ENCODE measurements around the gene MRPS33.
A peak's percentile ranks its signal among the peaks of the same experiment; 100 is the strongest.

MRPS33 gene

GRCh38 chr7:141011443-141011842 is 3.3 kb downstream of the MRPS33 start:
- peaks cover 7% of the 10 kb centered on the region; the same call in 1 of the 2 replicates for H3K4me1 ChIP-seq (ENCODE audit: control insufficient read depth, insufficient read depth, low read length)
- no peak overlapping the region for H3K4me3 ChIP-seq (ENCODE audit: low read depth, low read length)
- H3K9me3 ChIP-seq (ENCODE audit: control insufficient read depth, insufficient read depth, low read length), result no peaks in the 10 kb centered on the region
- peaks cover 35% of the 10 kb centered on the region for H3K36me3 ChIP-seq (ENCODE audit: control insufficient read depth, insufficient read depth, low read length)
- no peak overlapping the region for H3K27ac ChIP-seq (ENCODE audit: low read depth, low read length)
- H3K9ac ChIP-seq (ENCODE audit: low read depth, low read length), result no peak overlapping the region
- H3K27me3 ChIP-seq (ENCODE audit: control insufficient read depth, insufficient read depth, low read length), result no peaks in the 10 kb centered on the region

DNA sequence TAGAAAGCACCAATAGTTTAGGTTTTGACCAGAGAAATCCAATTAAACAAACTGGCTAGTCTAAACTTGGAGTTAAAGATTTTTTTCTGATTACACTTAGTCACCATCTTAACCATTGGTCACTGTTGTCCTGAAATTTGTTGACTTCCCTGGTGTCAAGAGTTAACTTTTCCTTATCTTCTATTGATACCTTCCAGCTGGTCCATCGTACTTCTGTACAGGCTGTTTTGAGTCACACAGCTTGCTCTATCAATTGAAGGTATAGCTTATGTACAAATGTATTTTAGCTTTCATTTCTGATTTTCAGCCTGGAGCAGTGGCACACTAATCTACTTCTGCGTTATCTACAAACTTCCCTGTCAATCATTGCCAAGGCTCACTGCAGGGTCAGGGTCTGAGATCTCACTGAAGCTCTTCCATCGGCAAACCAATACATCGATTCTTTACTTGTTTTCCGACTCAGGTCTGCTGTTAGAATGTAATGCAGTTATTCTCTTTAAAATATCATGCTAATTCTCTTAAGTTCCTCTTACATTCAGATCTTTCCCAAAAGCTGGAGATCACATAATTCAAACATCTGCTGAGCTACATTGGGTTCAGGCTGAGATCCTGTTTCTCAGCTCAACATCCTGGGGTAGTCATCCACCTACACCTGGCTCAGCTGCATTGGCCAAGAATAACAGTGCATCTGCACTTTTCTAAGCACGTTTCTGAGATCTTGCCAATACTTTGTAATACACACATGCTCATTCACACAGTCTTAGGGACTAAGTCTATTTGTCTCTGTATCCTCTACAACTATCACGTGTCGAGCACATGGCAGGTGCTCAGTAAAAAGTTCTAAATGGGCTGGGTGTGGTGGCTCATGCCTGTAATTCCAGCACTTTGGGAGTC is 11.3 kb downstream of the MRPS33 start:
- no peak overlapping the region for H3K9ac ChIP-seq (ENCODE audit: low read depth, low read length)
- H3K4me3 ChIP-seq (ENCODE audit: low read depth, low read length), result no peak overlapping the region
- peaks cover 27% of the 10 kb centered on the region for H3K36me3 ChIP-seq (ENCODE audit: control insufficient read depth, insufficient read depth, low read length)
- H3K4me1 ChIP-seq (ENCODE audit: control insufficient read depth, insufficient read depth, low read length), result no peaks in the 10 kb centered on the region
- no peaks in the 10 kb centered on the region for H3K9me3 ChIP-seq (ENCODE audit: control insufficient read depth, insufficient read depth, low read length)
- H3K27ac ChIP-seq (ENCODE audit: low read depth, low read length), result peak overlapping the region; percentile 55
- no peaks in the 10 kb centered on the region for H3K27me3 ChIP-seq (ENCODE audit: control insufficient read depth, insufficient read depth, low read length)

GRCh38 chr7:141001546-141001945 is 13.2 kb downstream of the MRPS33 start:
- H3K27ac ChIP-seq (ENCODE audit: low read depth, low read length), result no peak overlapping the region
- no peak overlapping the region for H3K4me3 ChIP-seq (ENCODE audit: low read depth, low read length)
- H3K9me3 ChIP-seq (ENCODE audit: control insufficient read depth, insufficient read depth, low read length), result no peaks in the 10 kb centered on the region
- H3K27me3 ChIP-seq (ENCODE audit: control insufficient read depth, insufficient read depth, low read length), result no peaks in the 10 kb centered on the region
- peaks cover 10% of the 10 kb centered on the region for H3K36me3 ChIP-seq (ENCODE audit: control insufficient read depth, insufficient read depth, low read length)
- H3K4me1 ChIP-seq (ENCODE audit: control insufficient read depth, insufficient read depth, low read length), result no peaks in the 10 kb centered on the region
- H3K9ac ChIP-seq (ENCODE audit: low read depth, low read length), result no peak overlapping the region

GRCh38 chr7:141001122-141001521 is 13.6 kb downstream of the MRPS33 start:
- no peaks in the 10 kb centered on the region for H3K9me3 ChIP-seq (ENCODE audit: control insufficient read depth, insufficient read depth, low read length)
- no peaks in the 10 kb centered on the region for H3K4me1 ChIP-seq (ENCODE audit: control insufficient read depth, insufficient read depth, low read length)
- H3K27me3 ChIP-seq (ENCODE audit: control insufficient read depth, insufficient read depth, low read length), result no peaks in the 10 kb centered on the region
- peaks cover 6% of the 10 kb centered on the region for H3K36me3 ChIP-seq (ENCODE audit: control insufficient read depth, insufficient read depth, low read length)
- H3K9ac ChIP-seq (ENCODE audit: low read depth, low read length), result no peak overlapping the region
- no peak overlapping the region for H3K27ac ChIP-seq (ENCODE audit: low read depth, low read length)
- no peak overlapping the region for H3K4me3 ChIP-seq (ENCODE audit: low read depth, low read length)

- Histone ChIP-seq H3K4me3 (ENCODE audit: low read depth, low read length) (no peak overlapping the region), H3K36me3 (ENCODE audit: control insufficient read depth, insufficient read depth, low read length) (no peaks in the 10 kb centered on the region), H3K4me1 (ENCODE audit: control insufficient read depth, insufficient read depth, low read length) (no peaks in the 10 kb centered on the region), H3K9ac (ENCODE audit: low read depth, low read length) (no peak overlapping the region), H3K9me3 (ENCODE audit: control insufficient read depth, insufficient read depth, low read length) (no peaks in the 10 kb centered on the region), H3K27me3 (ENCODE audit: control insufficient read depth, insufficient read depth, low read length) (no peaks in the 10 kb centered on the region), H3K27ac (ENCODE audit: low read depth, low read length) (no peak overlapping the region)
Measured at GRCh38 chr7:140998715-140999114, 16.0 kb downstream of the MRPS33 start.

GRCh38 chr7:140992422-140992821 is 22.3 kb downstream of the MRPS33 start:
- no peaks in the 10 kb centered on the region for H3K36me3 ChIP-seq (ENCODE audit: control insufficient read depth, insufficient read depth, low read length)
- H3K9ac ChIP-seq (ENCODE audit: low read depth, low read length), result no peak overlapping the region
- H3K27me3 ChIP-seq (ENCODE audit: control insufficient read depth, insufficient read depth, low read length), result no peaks in the 10 kb centered on the region; the same call in 1 of the 2 replicates
- H3K4me3 ChIP-seq (ENCODE audit: low read depth, low read length), result no peak overlapping the region
- H3K27ac ChIP-seq (ENCODE audit: low read depth, low read length), result no peak overlapping the region
- no peaks in the 10 kb centered on the region for H3K9me3 ChIP-seq (ENCODE audit: control insufficient read depth, insufficient read depth, low read length)
- H3K4me1 ChIP-seq (ENCODE audit: control insufficient read depth, insufficient read depth, low read length), result no peaks in the 10 kb centered on the region

DNA sequence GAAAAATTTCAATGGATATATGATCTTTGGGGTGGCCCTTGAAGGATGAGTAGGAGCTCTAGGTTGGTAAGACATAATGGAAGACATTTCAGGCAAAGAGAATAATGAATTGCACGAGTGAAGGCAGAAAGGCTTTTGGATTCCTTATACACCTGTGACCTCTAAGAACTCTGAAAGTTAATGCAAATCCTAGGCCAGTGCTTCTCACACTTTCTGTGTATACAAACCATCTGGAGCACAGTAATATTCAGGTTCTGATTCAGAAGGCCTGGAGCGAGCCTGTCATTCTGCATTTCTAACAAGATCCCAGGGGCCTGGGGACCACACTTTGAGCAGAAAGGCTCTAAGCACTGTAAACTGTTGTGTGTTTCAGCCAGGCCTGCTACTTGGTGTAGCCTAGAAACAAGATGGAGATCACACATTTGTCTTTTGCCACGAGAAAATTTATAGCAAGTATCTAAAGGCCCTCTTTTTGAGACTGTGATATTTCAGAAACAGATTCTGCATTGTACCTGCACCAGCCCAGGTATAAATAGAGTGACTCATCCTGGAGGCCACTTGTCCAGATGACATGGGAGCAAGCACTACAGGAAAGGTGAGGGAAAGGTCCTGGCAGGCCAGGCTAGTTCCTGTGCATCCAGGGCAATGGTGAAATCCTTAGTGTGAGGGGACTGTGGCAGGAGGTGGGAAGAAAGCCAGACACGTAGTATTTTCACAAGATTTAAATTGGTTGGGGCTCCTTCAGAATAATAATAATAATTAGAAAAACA is 24.4 kb downstream of the MRPS33 start:
- no peak overlapping the region for H3K4me3 ChIP-seq (ENCODE audit: low read depth, low read length)

GRCh38 chr7:140989068-140989467 is 25.7 kb downstream of the MRPS33 start:
- Histone ChIP-seq H3K4me3 (ENCODE audit: low read depth, low read length) (no peak overlapping the region), H3K4me1 (ENCODE audit: control insufficient read depth, insufficient read depth, low read length) (no peaks in the 10 kb centered on the region), H3K27me3 (ENCODE audit: control insufficient read depth, insufficient read depth, low read length) (no peaks in the 10 kb centered on the region; the same call in 1 of the 2 replicates), H3K36me3 (ENCODE audit: control insufficient read depth, insufficient read depth, low read length) (no peaks in the 10 kb centered on the region), H3K9ac (ENCODE audit: low read depth, low read length) (no peak overlapping the region), H3K9me3 (ENCODE audit: control insufficient read depth, insufficient read depth, low read length) (no peaks in the 10 kb centered on the region), H3K27ac (ENCODE audit: low read depth, low read length) (no peak overlapping the region)

More for the DNA sequence above, 24.4 kb downstream of the MRPS33 start:
- Histone ChIP-seq H3K36me3 (ENCODE audit: control insufficient read depth, insufficient read depth, low read length) (no peaks in the 10 kb centered on the region), H3K9ac (ENCODE audit: low read depth, low read length) (no peak overlapping the region), H3K27me3 (ENCODE audit: control insufficient read depth, insufficient read depth, low read length) (no peaks in the 10 kb centered on the region; the same call in 1 of the 2 replicates), H3K27ac (ENCODE audit: low read depth, low read length) (no peak overlapping the region), H3K9me3 (ENCODE audit: control insufficient read depth, insufficient read depth, low read length) (no peaks in the 10 kb centered on the region), H3K4me1 (ENCODE audit: control insufficient read depth, insufficient read depth, low read length) (no peaks in the 10 kb centered on the region)

DNA sequence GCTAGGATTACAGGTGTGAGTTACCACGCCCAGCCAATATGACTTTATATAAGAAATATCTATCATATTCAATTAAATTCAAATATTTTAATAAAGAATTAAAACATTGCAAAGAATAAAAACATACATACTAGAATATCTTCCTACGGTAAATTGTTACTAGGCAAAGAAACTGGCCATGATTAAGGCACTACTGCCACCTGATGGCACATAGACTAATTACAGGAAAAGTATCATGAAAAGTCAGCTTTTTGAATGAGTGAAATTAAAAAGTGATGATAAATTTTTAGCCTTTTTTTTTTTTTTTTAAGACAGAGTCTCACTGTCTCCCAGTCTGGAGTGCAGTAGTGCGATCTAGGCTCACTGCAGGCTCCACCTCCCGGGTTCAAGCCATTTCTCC is 30.9 kb downstream of the MRPS33 start:
- Histone ChIP-seq H3K9ac (ENCODE audit: low read depth, low read length) (no peak overlapping the region), H3K36me3 (ENCODE audit: control insufficient read depth, insufficient read depth, low read length) (no peaks in the 10 kb centered on the region), H3K4me1 (ENCODE audit: control insufficient read depth, insufficient read depth, low read length) (no peaks in the 10 kb centered on the region), H3K9me3 (ENCODE audit: control insufficient read depth, insufficient read depth, low read length) (no peaks in the 10 kb centered on the region; the same call in 1 of the 2 replicates), H3K27me3 (ENCODE audit: control insufficient read depth, insufficient read depth, low read length) (no peaks in the 10 kb centered on the region), H3K4me3 (ENCODE audit: low read depth, low read length) (no peak overlapping the region), H3K27ac (ENCODE audit: low read depth, low read length) (no peak overlapping the region)

DNA sequence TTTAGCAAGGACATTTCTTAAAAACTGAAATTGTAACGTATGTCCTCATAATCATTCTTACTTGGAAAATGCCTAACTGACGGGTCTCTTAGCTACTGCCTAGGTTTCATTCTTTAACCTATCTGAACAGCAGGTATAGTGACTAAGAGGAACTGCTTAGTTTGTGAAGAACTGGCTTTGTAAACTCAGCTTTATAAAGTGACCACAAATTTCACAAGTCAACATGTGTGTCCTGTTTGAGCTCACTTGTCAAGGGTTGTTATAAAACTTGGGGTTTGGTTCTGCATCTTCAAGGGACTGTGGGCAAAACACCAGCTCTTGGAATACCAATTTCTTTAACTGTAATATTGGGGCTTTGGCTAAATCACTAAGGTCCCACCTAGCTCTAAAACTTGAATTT is 32.2 kb downstream of the MRPS33 start:
- Histone ChIP-seq H3K9me3 (ENCODE audit: control insufficient read depth, insufficient read depth, low read length) (no peaks in the 10 kb centered on the region; the same call in 1 of the 2 replicates), H3K36me3 (ENCODE audit: control insufficient read depth, insufficient read depth, low read length) (no peaks in the 10 kb centered on the region), H3K4me3 (ENCODE audit: low read depth, low read length) (no peak overlapping the region), H3K4me1 (ENCODE audit: control insufficient read depth, insufficient read depth, low read length) (no peaks in the 10 kb centered on the region), H3K27ac (ENCODE audit: low read depth, low read length) (no peak overlapping the region), H3K9ac (ENCODE audit: low read depth, low read length) (no peak overlapping the region), H3K27me3 (ENCODE audit: control insufficient read depth, insufficient read depth, low read length) (no peaks in the 10 kb centered on the region)

GRCh38 chr7:140981951-140982350 is 32.8 kb downstream of the MRPS33 start:
- Histone ChIP-seq H3K9ac (ENCODE audit: low read depth, low read length) (no peak overlapping the region), H3K27me3 (ENCODE audit: control insufficient read depth, insufficient read depth, low read length) (no peaks in the 10 kb centered on the region), H3K27ac (ENCODE audit: low read depth, low read length) (no peak overlapping the region), H3K4me1 (ENCODE audit: control insufficient read depth, insufficient read depth, low read length) (no peaks in the 10 kb centered on the region), H3K4me3 (ENCODE audit: low read depth, low read length) (no peak overlapping the region), H3K36me3 (ENCODE audit: control insufficient read depth, insufficient read depth, low read length) (no peaks in the 10 kb centered on the region), H3K9me3 (ENCODE audit: control insufficient read depth, insufficient read depth, low read length) (no peaks in the 10 kb centered on the region; the same call in 1 of the 2 replicates)
